Stimulated activated CD4-positive, alpha-beta T cell treated with anti-CD3 and anti-CD28 coated beads, TNF-alpha, amount 100 ng/mL, for 48 hours (primary cell): ENCODE data around the gene BANF1.
"Not testable (repeated sequence)": the region's sequence is repeated elsewhere in the genome, so short reads cannot be mapped to it uniquely, and the experiment has no call there.

Source experiments
- DNase-seq, 3 donors: peaks; one replicate each; pipeline ENCODE4 v3.0.0-alpha.2; 2020; ENCODE audit warnings: low read depth in 3 of 3

BANF1 gene

DNA sequence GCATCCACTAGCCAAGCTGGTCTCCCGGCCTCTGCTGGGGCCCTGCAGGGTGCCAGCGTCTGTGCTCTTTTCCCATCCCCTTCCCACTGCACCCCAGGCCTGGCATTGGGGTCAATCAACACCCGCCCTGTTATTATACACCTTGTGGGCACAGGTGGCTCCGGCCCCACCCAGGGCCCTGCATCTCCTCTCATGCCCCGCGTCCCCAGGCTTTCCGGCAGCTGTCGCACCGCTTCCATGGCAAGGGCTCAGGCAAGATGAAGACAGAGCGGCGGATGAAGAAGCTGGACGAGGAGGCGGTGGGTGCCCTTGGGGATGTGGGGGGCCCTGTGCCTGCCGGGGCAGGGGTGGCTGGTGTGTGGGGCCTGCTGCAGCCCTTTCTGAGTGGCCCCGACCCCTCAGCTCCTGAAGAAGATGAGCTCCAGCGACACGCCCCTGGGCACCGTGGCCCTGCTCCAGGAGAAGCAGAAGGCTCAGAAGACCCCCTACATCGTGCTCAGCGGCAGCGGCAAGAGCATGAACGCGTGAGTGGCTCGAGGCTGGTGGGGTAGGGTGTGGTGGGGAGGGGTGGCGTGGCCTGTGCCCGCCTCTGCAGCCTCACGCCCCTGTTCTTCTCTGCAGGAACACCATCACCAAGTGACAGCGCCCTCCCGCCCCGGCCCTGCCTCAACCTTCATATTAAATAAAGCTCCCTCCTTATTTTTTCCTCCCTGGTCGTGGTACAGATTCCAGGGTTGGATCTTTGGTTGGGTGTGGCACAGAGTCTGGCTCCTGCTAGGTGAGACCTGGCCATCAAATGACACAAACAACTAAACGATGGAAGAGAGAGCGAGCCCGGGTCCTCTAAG, 23.7 kb upstream of the BANF1 start:
- DNase-seq, result no peak

DNA sequence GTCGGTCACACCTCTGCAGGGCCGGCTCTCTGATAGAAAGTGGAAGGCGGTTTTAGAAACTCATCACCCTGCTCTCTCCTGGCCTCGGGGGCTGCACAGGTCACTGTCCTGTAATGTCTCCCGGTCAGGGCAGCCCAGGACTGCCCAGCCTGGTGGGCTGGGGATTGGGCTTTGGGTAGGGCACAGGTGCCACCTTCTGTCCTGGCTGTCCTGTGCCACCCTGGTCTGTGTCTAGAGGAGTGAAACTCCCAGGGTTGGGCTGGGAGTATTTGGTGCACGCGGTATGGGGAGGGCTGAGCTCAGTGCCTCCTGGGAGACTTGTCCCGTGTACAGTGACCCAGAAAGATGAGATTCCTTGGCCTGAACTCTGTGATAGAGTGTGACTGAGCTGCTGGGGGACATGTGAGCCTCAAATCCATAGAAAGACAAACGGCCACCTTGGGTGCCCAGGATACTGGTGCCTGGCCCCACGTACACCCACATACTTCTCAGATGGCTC, 23.0 kb upstream of the BANF1 start:
- DNase-seq, result no peak

DNA sequence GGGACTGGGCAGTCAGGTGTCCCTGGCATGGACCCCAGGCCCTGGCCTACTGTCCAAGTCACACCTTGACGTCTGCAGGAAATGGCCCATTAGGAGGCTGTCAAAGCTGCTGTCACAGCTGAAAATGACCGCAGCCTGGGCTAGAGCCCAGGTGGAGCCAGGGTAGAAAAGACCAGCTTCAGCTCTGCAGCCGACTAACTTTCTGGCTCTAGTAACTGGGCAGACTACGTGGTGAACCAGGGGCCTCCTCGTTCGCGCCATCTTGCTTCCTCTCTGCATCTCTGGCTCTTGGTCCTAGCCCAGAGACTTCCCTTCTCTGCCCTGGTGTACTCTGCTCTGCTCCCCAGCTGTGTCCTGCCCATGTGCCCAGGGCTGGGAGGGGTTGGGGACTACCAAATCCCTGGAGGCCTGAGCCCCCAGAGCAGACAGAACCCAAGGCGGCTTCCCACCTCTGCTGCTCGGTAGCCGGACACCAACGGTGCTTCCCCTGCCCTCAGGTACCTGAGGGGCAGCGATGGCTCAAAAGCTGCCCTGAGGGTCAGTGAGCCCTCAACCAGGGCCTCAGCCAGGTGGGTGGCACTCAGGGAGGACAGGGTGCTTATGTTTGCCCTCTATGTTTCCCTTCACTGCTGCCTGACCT, 21.1 kb upstream of the BANF1 start:
- no peak for DNase-seq

DNA sequence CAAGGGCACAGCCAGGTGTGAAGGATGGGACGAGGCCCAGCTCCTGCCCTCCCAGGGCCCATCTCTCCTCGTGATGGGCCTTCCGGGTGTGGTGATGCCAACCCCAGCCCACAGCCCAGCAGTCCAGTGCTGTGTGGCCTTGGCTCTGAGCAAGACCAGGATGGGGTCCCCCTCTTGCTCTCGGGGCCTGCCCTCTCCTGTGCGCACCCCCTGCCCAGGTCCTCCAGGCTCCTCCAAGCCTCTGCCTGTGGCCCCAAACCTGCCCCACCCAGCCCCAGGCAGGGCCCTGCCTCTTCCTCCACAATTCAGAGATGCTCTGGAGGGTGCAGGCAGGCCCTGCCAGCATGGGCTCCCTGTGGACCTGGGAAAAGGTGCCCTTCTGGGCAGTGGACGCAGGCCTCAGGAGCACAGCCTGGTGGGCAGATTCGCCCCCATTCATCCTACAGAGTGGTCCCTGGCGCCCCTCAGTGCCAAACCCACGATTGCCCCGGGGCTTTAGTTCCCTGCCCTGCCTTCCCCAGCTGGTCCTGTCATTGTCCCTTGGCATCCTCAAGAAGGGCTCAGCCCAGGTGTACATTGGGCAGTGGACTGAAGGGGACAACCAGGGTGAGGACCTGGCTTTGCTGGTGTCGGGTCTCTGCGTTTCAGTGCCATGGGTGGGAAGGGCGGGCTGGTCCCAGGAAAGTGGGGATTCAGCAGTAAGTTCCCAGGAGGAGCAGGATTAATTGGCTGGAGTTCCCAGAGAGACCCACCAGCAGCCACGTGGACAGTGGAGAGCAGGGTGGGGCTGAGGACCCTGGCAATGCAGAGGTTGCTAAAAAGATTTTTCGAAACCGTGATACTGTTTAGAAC, 20.1 kb upstream of the BANF1 start:
- no peak for DNase-seq

DNA sequence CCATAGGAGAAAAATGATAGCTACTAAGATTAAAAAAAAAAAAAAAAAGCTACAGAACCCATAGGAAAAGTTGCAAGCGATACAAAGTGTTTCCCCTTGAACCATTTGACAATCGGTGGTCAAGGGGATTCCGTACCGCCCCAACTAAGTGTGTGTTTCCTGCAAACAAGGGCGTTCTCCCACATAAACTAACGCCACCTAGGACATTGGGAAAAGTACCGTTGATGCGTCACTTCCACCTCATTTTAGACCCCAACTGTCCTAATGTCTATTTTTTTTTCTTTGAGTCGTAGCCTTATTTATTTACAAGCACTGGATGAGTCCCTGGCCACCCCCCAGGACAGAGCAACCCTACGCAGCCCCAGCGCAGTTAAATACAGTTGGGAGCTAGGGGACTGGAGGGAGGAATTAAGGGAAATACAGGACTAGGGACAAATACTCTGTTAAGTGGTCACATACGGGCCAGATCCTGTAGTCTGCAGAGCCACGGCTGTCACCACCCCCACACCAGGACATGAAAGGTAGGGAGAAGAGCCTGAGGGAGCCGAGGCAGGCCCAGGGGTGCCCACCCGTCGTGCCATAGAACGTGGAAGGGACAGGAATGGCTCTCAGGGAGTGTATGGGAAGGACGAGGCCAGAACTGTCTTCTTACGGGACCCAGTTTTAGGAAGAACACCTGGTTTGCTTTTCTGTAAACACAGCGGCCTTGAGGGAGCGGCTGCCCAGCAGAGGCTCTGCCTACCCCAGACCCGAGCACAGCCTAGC, 19.3 kb upstream of the BANF1 start:
- no peak for DNase-seq

DNA sequence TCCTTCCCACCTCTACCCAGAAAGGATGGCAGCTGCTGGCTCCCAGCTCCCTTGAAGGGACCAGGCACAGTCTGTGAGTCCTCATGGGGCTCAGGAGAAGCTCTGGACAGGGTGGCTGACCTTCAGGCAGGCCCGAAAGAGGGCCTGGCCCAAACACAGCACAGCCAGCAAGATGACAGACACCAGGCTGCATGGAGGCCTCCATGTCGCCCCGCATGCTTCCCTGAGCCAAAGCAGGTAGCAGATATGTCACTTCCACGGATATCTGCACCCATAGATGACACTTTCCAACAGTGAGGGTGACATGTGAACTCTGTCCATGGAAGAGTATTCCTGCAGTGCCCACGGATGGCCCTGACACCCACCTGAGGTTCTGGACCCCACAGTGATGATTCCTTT, 18.7 kb upstream of the BANF1 start:
- no peak for DNase-seq

DNA sequence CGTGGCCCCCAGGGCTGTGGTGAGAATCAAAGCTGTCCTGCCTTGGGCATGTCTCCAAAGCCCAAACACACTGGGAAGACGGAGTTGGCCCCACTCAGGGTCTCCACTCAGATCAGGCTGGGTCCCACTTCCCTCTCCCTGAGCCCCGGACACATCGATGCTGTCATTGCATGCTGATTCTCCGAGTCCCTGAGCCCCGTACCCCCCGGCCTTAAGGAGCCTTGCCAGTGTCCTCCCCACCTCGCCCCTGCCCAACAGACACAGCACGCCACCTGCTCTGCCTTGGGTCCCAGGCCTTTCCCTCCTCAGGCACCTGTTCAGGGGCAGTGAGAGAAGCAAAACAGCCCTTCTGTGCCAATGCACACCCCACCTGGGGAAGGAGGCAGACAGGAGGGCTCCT, 15.0 kb upstream of the BANF1 start:
- no peak for DNase-seq

DNA sequence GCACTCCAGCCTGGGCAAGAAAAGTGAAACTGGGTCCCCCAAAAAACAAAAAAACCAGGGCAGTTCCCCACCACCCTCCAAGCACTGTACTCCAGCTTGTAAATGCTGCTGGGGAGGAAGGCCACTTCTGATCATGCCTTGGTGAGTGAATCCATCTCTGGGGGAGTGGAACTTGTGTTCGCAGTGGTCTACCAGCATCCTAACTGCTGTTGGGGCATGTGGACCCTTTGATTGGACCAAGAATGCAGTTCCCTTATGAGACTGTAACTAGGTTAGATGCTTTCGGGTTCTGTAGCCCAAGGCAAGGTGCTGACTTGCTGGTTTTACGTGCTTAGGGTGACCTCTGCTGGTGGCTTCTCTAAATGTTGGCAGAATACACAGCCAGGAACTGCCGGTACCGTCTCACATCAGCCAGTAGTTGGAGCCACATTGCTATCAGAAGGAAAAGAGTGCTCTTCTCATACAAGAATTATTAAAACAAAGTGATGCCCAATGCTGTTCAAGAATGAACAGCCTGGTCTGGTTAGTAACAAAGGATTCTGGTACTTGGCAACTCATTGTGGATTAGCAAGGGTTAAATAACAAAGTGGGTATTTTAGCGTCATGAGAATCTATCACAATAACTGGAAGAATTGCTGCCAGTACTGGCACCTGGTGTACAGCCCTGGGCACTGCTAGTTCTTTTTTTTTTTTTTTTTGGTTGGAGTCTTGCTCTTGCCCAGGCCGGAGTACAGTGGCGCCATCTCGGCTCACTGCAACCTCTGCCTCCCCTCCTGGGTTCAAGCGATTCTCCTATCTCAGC, 13.3 kb upstream of the BANF1 start:
- DNase-seq, result peak; percentile 84 to 87 (median 84)

DNA sequence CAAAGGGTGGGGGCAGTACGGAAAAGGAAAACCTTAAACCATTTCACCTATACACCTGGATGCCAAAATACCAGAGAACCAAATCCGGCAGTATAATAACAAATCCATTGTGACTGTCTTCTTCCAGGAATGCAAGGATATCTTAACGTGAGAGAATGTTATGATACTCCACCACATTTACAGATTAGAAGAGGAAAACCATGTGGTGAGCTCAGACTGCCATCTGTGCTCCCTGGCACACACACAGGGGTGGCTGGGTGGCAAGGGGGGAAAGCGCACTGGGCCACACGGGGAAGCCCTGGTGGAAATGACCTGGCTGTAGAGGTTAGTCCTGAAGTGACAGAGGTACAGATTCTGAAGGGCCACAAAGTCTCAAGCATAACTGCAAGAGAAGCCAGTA, 10.2 kb upstream of the BANF1 start:
- DNase-seq, result no peak

DNA sequence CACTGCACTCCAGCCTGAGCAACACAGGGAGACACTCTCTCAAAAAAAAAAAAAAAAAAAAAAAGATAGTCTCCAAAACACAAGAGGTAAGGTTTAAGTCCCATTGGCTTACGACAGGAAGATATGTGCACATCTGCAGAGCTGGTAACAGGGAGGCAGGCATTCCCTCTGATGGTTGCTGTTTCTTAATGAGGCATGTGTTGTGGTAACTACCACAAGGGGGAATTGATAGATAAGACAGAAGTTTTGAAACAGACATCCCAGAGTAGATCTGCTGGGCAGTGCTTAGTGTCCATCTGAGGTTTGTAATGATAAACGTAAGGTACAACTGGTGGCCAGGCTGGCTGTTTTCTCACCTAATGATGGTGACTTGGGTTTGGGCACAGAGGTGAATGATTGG, 5.0 kb upstream of the BANF1 start:
- DNase-seq, result no peak

DNA sequence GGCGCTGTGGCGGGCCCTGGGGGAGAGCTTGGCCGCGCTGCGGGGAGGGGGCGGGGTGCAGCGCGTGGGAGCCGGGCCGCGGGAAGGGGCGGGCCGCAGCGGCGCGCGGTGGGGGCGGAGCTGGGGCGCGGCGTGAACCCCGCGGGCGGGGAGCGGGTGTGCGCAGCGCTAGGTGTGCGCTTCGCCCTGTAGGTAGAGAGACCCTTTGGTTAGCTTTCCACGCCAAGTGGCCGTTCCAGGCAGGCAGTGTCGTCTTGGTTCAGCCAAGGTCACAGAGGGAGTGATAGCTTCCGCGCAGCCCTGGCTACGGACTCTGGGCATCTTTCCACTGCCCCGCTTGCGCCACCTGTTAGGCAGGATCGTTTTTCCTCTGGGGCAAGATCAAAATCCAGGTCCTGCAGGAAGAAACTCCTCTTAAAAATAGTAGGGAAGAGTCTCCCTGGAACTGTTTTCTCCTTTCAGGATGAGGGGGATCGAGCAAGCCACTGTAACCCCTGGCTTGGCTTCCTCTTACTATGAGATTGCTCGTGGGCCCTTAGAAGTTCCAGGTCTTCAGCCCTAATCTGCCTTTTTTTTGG, 434 bp downstream of the BANF1 start:
- peak in 1 of 3 donors; percentile 55 for DNase-seq

DNA sequence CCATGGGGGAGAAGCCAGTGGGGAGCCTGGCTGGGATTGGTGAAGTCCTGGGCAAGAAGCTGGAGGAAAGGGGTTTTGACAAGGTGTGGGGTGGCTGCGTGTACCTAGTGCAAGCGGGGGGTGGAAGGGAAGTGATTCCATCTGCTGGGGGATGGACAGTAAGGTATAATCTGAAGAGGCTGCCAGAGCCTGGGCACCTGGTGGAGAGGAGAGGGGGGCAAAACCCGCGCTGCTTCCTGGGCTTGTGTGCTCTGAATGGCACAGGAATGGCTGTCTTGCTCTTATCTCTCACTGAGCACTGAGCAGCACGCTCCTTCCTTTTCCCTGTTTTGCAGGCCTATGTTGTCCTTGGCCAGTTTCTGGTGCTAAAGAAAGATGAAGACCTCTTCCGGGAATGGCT, 988 bp downstream of the BANF1 start:
- DNase-seq, result no peak

DNA sequence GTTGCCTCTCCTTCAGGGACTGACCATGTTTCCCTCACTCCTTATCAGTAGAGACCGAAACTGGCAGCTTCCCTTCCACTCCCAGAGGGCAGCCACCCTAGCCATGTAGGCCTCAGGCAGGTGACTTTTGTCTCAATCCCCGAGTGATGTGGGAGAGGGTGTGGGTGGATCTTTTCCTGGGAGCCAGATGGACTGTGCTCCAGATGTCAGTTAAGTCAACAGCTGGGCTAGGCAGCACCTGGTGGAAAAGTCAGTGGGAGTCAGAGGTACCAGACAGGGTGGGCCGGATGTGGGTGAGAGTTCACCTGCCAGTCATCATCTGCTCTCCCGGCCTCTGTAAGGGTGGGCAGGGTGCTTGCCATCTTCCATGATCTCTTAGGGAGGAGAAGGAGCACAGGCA, 1.9 kb downstream of the BANF1 start:
- no peak for DNase-seq

DNA sequence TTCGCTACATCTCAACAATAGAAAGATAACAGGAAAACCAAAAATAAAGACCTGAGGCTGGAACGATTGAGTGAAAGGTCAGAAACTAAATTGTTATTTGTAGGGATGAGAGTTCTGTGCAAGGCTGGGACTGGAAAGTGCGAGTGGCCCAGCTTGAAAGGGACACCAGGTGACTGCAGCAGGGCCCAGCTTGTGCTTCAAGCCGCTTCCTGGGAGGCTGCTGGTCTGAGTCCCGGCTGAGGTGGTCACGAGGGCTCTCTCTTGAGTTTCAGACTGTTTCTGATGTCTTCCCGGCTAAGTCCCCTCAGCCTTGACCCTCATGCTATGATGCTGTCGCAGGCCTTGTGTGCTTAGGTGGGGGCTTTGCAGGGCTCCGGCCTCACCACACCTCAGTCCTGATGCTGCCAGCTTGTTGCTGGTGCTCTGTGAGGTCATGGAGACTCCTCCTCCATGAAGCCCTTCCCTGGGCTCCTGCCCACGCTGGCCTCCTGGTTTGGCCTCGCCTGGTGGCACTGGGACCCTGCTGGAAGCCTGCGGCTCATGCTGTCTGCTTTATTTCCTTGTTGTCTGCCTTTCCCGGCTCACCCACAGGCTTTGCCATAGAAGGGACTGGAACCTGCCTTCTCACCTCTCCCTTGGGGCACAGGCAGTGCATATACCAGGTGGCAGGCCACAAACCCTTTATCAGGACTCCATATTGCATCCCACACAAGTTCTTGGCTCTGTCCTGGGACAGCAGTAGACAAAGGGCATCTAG, 4.0 kb downstream of the BANF1 start:
- DNase-seq, result no peak

DNA sequence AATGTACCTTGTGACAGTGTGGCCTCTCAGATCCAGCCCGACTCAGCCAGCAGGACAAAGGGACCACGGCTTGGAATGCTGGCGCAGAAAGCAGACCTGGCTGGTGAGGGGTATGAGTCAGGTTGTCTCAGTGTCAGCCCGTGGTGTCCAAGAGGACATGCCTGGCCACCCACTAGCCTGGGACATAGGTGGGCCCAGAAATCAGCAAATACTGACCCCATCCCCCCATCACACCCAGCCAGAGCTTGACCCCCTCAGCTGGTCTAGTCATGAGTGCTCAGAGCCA, 4.5 kb downstream of the BANF1 start:
- no peak for DNase-seq

DNA sequence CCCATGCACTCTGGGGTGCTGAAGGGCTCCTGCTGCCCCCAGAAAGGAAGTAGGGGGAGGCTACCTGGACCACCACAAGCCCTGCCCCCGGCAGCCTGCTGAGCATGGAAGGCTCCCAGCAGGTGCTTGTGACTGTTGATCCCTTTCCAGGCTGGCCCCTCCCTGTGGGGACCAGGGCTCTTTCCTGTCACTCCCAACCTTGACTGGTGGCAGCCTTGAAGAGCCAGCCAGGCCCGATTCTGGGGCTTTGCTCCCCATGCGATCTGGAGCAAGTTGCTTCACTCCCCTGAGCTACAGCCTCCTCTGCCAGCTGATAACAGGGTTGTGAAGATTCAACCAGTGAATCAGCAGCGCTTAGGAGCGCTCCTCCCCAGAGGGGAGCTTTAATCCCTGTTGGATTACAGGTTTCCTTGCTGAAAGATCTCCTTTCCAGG, 4.9 kb downstream of the BANF1 start:
- no peak for DNase-seq

DNA sequence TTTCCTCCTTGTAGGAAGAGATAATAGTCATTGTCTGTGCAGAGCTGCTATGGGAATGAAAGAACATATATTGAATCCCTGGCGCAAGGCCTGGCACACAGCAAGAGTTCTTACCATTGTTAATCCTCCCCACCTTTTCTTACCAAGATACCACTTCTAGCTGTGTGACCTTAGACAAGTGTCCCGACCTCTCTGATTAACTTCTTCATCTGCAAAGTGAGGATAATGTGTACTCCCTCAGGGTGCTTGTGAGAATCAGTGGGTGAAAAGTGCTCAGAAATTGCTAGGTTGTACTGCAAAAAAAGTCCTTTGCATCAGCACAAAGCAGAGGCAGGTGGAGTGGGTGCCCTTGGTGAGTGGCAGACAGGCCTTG, 5.8 kb downstream of the BANF1 start:
- DNase-seq, result no peak

DNA sequence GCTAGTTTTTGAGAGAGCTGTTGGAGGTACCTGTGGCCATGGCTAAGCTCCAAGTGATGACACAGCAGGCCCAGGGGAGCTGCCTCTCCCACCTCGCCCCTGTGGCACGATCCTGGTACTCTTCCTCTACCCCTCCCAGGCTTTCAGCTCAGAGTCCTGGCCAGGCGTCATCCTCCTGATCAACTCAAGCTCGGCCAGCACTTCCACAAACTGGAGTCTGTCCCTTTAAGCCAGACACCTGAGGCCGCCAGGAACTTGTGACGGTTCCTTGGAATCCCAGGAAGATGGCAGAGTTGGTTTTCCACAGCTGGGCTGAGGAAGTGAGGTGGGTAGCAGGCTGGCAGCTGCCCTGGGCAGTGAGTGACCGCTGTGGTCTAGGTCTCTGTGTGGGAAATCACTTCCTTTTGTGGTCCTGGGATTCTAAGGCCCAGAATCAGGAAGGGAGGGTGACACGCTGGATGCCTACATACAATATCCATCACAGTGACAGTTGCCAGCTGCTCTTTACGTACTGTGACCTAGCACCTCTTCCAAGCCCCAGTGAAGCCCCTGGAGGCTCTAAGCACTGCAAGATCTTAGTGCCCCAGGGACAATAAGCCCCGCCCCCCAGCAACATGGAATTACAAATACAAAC, 6.3 kb downstream of the BANF1 start:
- no peak for DNase-seq

DNA sequence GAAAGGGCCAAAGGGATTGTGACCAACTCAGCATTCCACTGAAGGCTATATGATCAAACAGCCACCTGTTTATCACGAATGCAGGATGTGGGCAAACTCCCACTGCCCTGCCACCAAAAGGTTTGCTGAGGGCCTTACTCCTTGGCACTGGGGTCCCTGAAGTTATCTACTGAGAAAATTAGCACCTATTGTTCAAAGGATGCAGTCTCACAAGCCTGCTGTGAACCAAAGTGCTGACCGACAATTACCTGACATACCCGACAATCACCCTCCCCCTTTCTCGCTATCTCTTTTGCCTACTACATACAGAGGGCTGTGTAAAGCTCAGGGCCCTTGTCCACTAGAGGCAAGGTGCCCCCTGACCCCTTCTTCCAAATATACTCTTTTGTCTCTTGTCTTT, 7.7 kb downstream of the BANF1 start:
- DNase-seq, result not testable (repeated sequence)
